Uterus (tissue), 2 donors: ENCODE data around the gene TPBG.

Experiments
- CTCF ChIP-seq, 4 experiments: fragments of 200-600 bp in 2 of 4; fragments of 450-650 bp in 2 of 4; sonication (generic) in 2 of 4; IDR thresholded peaks; one replicate each; pipeline ENCODE4 v1.5.1; 2016 to 2019; ENCODE audit warnings: antibody characterized with exemption in 4 of 4, mild to moderate bottlenecking in 2 of 4, moderate library complexity in 1 of 4
- POLR2A ChIP-seq, 2 donors: fragments of 450-650 bp; IDR thresholded peaks; one replicate each; pipeline ENCODE4 v1.6.1; 2016; ENCODE audit warnings: antibody characterized with exemption in 2 of 2, mild to moderate bottlenecking in 1 of 2, moderate library complexity in 1 of 2

DNA sequence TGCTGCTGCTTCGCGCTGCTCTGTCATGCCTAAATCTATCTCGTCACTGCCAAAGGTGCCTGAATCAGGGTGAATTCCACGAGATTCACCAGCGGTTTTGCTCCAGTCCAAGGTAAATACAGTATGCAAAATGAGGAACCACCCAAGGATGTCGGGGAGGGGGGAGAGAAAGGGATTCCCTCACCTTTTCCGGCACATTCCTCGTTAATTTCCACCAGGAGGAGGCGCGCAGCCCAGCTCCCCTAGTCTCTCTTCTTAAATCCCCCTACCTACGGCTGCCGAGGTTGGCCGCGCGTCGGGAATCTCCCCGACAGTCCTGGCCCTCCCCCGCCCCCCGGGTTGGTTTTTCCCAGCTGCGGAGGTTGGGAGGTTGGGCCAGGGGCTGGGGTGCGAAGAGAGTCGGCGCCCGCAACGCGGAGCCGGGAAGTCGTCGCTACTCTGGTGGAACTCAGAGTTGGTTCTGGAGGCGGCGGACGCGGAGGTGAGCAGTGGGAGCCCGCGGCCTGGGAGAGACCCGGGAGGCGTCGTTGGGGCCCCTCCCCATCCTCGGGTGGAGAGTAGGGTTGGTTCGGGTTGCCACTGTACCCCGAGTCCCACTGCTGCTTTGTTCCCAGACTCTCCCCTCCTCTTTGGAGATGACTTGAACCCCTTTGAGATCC is at the start of gene TPBG:
- TF ChIP-seq CTCF (IDR thresholded peaks at IDR 0.05) (peak; percentile 6 to 26 (median 22)), POLR2A (IDR thresholded peaks at IDR 0.05) (peak in 1 of 2 donors; percentile 48)
